MM.1S (cell line): ENCODE data around the gene CHRNA4.

Experiments used
- EZH2 ChIP-seq: fragments of 300-600 bp; sonication (generic); optimal IDR thresholded peaks from 2 replicates; pipeline ENCODE3; 2017; ENCODE audit warnings: low read depth, mild to moderate bottlenecking, antibody characterized with exemption, low read length, mixed read lengths
- TF ChIP-seq, protein P1 (sequence below): fragments of 300-600 bp; sonication (generic); IDR thresholded peaks from 2 replicates; pipeline ENCODE4 v1.5.1; 2016; ENCODE audit warnings: antibody characterized with exemption, low read length, mixed read lengths

DNA sequence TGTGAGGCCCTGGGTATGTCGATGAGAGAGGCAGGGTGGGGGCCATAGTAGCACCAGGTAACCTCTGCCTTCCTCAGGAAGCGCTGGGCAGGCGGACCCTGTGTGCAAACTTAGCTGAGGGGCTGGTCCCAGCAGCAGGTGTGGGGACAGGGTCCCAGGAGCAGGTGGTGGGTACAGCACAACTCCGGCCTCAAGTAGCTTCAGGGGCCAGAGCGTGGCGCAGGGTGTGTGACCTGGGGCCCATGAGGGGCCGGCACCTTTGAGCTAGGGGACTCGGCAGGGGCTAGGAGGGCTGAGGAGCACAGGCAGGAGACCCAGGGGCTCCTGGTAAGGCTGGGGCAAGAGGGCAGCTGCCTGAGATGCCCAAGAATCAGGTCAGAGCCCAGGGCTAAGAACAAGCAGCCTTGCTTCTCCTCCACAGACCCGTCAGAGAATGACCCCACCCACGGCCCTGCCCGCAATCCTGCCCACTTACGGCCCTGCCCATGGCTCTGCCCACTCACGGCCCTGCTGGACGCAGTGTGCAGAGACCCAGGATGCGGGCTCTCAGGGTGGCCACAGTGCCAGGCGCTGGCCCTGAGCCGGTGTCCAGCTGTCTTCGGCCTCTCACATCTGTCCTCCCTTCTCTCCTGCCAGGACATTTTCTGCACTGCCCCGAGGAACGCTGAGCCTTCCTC is 30.9 kb downstream of the CHRNA4 start:
- TF ChIP-seq, protein P1, sequence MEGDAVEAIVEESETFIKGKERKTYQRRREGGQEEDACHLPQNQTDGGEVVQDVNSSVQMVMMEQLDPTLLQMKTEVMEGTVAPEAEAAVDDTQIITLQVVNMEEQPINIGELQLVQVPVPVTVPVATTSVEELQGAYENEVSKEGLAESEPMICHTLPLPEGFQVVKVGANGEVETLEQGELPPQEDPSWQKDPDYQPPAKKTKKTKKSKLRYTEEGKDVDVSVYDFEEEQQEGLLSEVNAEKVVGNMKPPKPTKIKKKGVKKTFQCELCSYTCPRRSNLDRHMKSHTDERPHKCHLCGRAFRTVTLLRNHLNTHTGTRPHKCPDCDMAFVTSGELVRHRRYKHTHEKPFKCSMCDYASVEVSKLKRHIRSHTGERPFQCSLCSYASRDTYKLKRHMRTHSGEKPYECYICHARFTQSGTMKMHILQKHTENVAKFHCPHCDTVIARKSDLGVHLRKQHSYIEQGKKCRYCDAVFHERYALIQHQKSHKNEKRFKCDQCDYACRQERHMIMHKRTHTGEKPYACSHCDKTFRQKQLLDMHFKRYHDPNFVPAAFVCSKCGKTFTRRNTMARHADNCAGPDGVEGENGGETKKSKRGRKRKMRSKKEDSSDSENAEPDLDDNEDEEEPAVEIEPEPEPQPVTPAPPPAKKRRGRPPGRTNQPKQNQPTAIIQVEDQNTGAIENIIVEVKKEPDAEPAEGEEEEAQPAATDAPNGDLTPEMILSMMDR = no peak
- TF ChIP-seq EZH2 = no peak
